Pulmonary artery endothelial cell (primary cell): ENCODE measurements around the gene CD8B2. TPM values are rescaled to one million over a fixed set of nuclear protein-coding genes. Genes with fewer than 3 reads are reported as not detected.
"Not testable (repeated sequence)": the region's sequence is repeated elsewhere in the genome, so short reads cannot be mapped to it uniquely, and the experiment has no call there.

Experiments used
- DNase-seq: peaks from one replicate; pipeline ENCODE4 v3.0.0-alpha.2; 2011; ENCODE audit warnings: low read depth, low spot score
- total RNA-seq: library from RNA; depleted of rRNA; stranded (reverse); fragments of >200 nt; gene quantifications from 2 replicates; pipeline ENCODE4 v1.2.3, GENCODE V29; 2014

Gene CD8B2
- not detected in 2 replicates for total RNA-seq

DNA sequence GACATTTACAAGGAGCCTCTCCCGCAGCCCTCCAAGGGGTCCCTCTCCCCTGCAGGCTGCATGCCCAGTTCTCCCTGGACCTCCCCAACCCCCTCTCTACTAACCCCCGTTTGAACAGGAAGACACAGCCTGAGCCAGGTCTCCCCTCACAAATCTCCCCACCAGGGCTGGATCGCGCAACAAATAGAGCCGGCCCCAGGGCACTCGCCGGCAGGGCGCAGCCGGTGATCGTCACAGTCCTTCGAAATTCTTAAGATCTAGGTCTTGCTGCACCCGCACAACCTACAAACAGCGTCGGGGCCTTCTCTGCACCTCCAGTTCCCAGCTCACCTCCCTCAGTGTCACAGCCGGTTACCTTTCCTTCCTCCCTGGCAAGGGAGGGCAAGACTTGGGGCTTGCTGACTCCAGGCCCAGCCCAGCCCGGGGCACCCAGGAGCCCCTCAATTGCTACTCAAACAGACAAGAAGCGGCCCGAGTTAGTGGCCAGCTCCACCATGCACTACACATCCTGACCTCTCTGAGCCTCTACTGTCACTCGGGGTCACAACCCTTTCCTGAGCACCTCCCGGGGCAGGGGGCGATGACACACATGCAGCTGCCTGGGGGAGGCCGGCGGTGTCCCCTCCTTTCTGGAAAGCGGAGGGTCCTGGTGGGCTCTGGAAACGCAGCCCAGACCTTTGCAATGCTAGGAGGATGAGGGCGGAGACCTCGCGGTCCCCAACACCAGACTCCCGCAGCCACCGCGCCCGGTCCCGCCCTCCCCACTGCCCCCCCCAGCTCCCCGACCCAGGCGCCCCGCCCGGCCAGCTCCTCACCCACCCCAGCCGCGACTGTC is at the start of gene CD8B2:
Gene CD8B2 (plus strand): TSS at position 814 of the 835 bp plus-strand sequence. CDS start 63 bp downstream, outside the sequence.
- DNase-seq, result not testable (repeated sequence)

GRCh38 chr2:106461882-106462281 is 25.3 kb upstream of the CD8B2 start:
- not testable (repeated sequence) for DNase-seq

DNA sequence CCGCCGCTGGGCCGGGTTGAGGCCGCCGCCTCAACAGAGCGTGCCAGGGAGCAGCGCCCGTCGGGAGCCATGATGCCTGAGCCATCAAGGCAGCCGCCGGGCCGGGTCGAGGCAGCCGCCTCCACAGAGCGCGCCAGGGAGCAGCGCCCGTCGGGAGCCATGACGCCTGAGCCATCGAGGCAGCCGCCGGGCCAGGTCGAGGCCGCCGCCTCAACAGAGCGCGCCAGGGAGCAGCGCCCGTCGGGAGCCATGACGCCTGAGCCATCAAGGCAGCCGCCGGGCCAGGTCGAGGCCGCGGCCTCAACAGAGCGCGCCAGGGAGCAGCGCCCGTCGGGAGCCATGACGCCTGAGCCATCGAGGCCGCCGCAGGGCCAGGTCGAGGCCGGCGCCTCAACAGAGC is 19.6 kb upstream of the CD8B2 start:
- DNase-seq, result not testable (repeated sequence)

GRCh38 chr2:106468107-106468506 is 19.1 kb upstream of the CD8B2 start, which contains the start of gene RGPD3:
TSS of gene RGPD3 (minus strand) at chr2:106468413. CDS start at chr2:106468288, 125 bp downstream.
- not testable (repeated sequence) for DNase-seq

DNA sequence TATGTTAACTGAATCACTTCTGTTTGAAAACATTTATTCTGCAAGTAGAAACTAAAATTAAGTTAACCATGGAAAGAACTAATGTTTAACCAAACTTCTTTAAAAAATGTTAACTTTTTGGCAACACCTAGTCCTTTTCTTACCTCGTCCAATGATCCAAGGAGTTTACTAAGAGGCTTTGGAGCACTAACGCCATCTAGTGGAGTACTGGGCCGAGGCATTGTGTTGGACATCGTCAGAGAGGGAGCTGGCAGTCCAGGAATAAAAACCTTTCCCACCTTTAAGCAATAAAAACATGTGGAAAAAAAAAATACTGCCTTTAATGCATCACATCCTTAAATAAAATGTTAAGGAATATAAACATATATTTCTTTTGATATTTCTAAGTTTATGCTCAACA is 16.5 kb upstream of the CD8B2 start:
- DNase-seq, result not testable (repeated sequence)

- DNase-seq, result not testable (repeated sequence)
Observed at GRCh38 chr2:106477647-106478046, 9.5 kb upstream of the CD8B2 start.

- DNase-seq, result not testable (repeated sequence)
Observed at GRCh38 chr2:106479563-106479962, 7.6 kb upstream of the CD8B2 start.

DNA sequence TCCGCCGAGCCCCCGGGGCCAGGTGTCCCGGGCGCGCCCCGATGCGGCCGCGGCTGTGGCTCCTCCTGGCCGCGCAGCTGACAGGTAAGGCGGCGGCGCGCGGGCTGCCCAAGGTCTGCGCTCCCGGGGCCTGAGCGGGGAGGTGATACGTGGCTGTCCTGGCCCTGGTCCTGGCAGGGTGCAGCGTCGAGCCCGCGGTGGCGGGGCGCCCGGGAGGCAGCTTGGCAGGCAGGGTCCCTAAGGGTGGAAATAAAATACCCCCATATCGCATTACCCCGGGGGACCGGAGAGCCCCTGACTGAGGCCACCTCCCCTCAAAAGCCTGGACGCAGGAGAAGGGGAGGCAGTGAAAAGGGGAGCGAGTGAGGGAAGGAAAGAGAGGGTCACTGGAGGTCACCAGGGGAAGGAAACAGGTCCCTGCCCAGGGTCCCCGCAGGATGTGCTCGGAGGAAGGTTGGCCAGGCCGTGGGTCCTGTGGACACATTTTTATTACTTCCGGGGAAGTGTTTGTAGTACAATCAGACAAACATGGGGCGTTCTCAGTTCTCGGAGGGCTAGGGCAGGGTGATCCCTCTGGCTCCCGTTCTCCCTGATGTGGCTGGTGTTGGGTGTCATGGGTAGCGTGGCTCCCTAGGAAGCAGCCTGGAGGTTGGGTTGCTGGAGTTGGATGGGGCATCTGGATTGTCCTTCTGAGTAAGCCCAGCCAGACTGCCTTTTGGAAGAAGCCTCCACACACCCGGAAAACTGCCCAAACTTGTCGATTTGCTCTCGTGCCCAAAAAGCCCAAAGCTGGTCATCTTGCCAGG is 425 bp downstream of the CD8B2 start:
- not testable (repeated sequence) for DNase-seq

DNA sequence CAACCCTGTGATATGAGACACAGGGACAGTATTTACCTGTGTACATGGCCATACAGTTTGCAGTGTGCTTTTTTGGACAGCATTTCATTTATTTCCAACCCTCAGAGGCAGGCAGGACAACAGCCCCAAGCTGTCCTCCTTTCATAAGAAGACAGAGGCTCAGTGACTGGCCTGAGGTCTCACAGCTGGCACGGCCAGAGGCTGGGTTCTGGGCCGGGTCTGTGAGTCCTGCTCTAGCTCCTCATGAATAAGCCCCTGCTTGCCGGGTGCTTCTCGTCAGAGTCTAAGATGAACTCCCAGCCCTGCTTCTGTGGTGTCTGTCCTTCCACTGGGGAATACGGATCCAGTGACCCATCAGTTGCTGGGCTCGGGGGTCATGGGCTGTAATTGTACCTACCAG is 2.5 kb downstream of the CD8B2 start:
- not testable (repeated sequence) for DNase-seq

GRCh38 chr2:106492399-106492798 is 5.2 kb downstream of the CD8B2 start:
- DNase-seq, result not testable (repeated sequence)

DNA sequence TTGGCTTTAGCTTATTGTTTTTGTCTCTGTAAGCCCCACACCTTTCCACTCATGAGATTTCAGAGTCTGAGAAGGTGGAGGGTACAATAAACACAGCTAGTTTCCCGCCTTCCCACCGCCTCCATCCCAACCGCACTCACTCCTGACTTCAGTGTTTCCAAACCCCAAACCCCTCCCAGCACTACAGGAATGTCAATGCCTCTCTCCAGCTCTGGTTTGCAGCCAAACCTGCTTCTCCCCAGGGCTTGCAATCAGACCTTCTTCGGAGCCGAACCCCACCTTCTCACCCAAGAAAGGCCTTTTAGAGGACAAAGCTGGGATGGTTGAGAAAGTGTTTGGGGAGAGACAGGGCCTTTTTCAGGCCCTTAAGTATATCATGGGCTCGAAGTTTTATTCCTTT is 5.7 kb downstream of the CD8B2 start:
- not testable (repeated sequence) for DNase-seq

DNA sequence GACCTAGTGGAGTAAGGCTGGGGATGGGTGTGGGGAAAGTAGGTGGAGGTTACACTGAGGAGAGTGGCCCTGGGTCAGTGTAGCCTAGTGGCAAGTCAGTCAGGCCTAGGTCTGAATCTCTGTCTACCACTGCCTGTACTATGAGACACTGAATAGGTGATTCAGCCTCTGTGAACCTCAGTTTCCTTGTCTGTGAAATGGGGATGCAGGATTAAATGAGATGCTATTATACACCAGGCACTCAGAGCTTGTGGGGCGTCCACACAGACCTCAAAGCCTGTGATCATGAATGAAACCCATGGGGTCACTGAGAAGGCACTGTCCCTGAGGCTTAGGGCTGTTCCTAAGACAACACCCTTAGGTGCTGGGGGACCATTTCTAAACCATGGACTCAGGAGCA is 11.4 kb downstream of the CD8B2 start:
- DNase-seq, result not testable (repeated sequence)

DNA sequence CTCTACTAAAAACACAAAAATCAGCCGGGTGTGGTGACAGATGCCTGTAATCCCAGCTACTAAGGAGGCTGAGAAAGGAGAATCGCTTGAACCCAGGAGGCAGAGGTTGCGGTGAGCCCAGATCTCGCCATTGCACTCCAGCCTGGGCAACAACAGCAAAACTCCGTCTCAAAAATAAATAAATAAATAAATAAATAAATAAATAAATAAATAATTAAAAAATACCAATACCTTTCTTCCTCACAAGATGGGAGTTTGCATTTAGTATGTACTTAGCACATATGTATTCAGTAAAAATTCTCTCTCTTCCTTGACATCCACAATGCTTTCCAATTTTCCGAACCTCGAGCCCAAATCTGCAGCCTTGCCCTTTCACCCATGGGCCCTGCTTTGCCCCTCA is 13.2 kb downstream of the CD8B2 start:
- not testable (repeated sequence) for DNase-seq

- not testable (repeated sequence) for DNase-seq
Observed at GRCh38 chr2:106502351-106502750, 15.2 kb downstream of the CD8B2 start.

- not testable (repeated sequence) for DNase-seq
Observed at GRCh38 chr2:106504192-106504591, 17.0 kb downstream of the CD8B2 start.

DNA sequence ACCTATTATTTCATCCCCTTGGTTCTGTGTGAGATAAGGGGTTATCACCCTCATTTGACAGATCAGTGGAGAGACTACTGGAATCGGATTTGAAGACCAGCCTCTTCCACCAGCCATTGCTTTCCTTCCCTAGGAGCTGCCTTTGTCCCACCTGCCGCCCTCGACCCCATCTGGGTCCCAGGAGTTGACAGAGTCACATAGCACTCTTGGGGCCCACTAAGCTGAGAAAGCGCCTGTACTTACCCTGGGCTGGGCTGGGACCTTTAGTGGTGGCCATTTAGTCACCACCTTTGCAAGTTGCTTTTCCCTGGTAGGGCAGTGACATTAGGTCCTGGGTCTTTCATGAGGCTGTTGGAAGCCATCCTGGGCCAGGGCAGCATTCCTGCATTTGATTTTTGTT is 17.6 kb downstream of the CD8B2 start:
- not testable (repeated sequence) for DNase-seq

GRCh38 chr2:106506002-106506687 is 19.0 kb downstream of the CD8B2 start:
- not testable (repeated sequence) for DNase-seq

- not testable (repeated sequence) for DNase-seq
Observed at GRCh38 chr2:106508660-106509373, 21.7 kb downstream of the CD8B2 start.

GRCh38 chr2:106509374-106509770 is 22.2 kb downstream of the CD8B2 start:
- DNase-seq, result not testable (repeated sequence)

DNA sequence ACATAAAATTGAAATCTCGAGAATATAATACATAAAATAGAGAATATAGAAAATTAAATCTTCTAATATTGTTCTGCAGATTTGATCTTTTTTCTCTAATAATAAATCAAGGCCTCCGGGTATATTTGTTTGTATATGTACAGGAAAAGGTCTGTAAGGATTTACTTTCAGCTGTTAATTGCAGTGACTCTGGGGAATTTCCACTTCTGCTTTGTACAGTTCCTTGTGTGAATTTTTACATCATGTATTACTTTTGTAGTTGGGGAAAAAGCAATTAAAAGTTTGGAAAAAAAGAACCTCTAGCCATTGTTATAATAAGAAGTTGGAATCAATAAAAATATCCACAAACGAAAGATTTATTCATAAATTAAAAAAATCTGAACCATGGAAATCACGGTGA is 23.6 kb downstream of the CD8B2 start:
- DNase-seq, result not testable (repeated sequence)

DNA sequence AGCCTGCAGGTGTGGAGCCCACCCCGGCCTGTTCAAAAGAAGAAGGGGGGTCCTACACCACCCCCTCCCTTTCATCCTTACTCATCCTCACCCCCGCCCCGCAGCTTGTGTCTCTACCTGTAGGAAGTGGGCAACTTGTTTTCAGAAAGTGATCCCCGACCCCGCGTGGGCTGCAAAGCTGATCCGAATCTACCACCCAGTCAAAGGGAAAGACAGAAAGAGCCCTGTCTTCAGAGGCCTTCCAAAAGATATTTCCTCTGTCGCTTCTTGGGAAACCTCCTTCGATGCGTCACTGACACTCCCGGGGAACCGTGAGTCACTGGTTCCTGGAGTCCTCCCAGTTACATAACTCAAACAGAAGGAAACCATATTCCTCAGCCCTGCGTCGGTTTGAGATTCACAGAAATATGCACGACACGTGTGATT is 24.3 kb downstream of the CD8B2 start:
- DNase-seq, result peak; percentile 4
